NCI-H510A (cell line): ENCODE measurements around the gene PTPRK.
"Not testable (repeated sequence)": the region's sequence is repeated elsewhere in the genome, so short reads cannot be mapped to it uniquely, and the experiment has no call there.

Experiments used
- DNase-seq: peaks from one replicate; lab custom pipeline; 2025; lab: John Stamatoyannopoulos, UW

Gene PTPRK

DNA sequence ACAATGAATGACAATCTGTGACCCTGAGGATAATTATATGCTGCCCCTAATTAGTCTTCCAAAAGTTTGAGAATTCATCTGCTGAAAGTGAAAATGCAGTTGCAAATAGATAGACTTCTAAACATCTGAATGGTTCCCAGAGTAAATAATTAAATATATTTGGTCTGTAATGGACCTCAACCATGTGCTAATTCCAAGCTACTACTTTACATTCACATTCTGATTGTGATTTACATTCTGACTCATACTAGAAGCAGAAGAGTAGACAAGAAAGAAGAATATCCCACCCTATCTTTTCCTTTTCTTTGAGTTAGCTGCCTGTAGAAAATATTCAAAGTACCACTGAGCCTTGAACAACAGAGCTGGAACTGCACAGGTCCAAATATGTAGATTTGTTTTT is 80.8 kb downstream of the PTPRK start:
- no peak for DNase-seq

DNA sequence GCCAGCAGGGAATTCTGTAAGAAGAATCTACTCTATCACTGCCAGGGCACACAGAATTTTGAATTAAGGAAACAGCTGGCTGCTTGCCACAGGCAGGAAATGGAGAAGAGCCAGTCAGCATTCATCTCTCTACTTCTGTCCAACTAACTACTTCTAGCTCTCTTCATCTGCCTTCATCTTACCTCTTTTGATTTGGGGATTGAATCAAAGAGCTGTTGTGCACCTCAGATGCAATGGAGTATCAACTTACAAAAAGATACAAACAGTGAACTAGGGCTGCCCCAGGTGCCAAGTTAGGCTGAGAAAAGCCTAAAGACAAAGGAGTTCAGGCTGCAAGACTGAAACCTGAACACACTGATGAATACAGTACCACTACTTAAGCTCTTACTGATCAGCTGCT is 82.0 kb downstream of the PTPRK start:
- DNase-seq = no peak

DNA sequence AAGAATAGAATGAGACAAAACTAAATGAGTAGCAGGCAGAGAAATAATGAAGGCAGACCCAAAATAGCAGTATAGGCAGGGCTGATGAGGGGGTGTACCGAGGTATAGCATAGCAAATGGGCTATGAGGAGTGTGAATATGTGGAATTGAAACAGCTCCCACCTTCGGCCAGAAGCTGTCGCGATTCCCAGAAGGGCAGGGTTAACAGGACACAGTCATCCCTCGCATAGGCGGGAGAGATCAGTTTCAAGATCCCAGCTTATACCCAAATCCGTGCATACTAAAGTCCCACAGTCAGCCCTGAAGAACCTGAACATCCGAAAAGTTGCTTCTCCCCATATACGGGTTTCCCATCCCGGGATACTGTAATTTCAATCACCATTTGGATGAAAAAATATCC is 82.7 kb downstream of the PTPRK start:
- no peak for DNase-seq

DNA sequence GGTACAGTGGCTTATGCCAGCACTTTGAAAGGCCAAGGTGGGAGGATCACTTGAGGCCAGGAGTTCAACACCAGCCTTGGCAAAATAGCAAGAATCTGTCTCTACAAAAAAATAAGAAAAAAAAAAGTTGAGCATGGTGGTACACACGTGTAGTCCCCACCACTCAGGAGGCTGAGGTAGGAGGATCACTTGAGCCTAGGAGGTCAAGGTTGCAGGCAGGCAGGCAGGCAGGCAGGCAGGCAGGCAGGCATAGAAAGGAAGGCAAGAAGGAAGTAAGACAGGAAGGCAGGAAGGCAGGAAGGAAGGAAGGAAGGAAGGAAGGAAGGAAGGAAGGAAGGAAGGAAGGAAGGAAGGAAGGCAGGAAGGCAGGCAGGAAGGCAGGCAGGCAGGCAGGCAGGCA is 85.6 kb downstream of the PTPRK start:
- DNase-seq = not testable (repeated sequence)

DNA sequence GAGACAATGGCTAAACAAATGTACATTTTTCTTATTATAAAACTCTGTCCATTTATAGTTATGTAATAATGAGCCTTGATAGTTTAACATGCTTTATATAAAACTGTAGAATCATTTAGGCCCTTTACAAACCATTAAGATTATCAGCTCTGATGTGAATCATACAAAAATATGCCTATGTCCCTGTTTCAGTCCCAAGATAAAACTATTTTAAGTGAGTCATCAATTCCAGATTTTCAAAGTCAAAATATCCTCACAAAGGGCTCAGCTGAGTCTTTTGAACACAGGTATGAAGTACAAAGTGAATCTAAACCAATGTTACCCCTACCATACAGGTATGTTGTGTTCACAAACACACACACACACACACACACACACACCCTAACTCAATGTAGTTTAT is 88.0 kb downstream of the PTPRK start:
- DNase-seq = no peak

DNA sequence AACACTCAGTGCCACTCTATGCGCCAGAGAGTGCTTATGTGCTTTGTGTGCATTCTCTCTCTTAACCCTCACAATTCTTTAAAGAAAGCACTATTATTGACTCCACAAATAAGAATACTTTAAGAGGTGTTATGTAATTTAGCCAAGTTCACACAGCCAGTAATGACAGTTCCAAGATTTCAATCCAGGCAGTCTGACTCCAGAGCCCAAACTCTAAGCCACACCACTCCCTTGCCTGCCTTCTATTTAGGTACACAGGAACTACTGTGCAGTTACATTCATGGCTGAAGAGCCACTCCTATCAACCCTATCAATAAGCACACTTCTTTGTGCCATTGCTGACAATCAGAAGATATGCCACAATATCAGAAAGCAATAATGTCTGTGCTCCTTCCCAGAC is 93.3 kb downstream of the PTPRK start:
- DNase-seq = no peak

DNA sequence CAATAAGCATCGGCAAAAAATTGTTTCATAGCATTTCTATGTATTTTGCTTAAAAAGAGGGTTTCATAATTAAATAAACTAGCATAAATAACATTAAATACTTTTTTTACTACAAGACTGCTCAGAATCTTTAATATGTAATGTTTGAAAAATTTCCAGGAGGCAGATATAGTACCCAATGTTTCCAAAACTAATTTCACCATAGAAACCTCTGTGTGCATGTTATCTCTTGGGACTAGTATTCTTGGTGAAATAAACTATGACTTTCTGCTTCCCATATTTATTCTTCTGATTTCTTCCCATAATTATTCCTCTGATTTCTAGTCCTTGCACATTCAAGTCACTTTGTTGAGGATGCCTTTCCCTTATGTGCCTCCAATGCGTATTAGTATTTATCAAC is 94.5 kb downstream of the PTPRK start:
- no peak for DNase-seq

DNA sequence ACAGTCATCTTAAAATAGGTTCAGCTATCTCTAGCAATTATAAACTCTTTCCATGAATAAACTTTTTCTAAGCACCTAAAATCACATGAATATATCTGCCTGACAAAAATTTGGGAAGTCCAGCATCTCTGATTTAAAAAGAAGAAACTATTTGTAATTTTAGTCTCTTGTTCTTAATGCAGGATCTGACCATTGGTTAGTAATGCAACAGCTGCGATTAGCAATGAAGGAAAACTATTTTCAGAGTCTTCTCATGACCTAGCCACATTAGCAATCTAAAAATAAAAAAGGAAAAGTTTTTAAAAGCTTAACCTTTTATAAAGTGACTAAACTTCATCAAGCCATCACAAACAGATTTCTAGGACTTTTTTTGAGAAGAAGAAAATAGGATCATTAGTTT is 97.5 kb downstream of the PTPRK start:
- no peak for DNase-seq

DNA sequence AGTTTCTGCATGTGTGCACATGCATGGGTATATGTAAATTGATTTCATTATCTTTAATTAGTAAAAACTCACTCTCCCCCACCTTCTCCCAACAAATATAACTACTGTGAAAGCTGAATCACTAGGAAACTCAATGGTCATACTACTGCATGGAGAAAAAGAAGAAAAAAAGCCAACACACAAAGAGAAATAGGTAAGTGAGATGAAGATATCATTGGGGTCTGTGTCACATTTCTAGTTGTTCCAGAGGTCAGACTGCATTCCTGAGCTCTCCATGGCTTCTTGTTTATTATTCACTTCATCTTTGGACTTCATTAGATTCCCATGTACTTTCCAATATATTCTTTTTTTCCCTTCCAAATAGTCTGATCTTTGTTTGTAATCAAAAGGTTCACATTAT is 98.2 kb downstream of the PTPRK start:
- DNase-seq = no peak

DNA sequence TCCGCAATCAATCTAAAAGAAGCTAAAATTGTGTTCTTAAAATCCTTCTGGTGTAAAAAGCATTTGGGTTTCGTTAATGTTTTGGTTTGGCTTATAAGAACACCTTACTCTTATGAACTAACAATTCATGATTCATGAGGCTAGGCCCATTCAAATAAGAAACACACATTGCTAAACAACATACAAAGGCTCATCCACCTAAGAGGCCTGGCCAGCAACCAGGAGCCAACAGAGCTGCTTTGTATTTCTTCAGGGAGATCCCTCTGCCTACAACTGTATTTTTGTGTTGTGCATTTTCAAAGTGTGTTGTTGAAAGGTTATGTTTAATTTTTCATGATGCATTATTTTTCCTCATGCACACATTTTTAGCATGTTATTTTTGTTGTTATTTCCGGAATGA is 98.6 kb downstream of the PTPRK start:
- DNase-seq = no peak

DNA sequence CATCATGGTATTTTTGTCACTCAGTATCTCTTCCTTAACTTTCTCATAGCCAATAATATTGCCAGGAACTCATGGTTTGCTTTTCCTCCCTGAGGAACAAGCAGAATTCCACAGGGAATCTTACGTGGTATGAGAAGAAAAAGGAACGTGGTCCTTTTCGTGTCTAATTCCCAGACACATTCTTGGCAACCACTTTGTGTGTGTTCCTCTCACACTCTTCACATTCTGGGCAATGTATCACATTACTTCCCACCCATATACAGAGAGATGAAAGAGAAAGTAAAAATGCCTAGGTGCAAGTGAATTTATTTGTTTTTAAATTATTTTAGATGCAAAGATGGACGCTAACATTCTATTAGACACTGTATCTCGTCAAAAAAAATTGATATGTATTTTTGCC is 102.7 kb downstream of the PTPRK start:
- no peak for DNase-seq

DNA sequence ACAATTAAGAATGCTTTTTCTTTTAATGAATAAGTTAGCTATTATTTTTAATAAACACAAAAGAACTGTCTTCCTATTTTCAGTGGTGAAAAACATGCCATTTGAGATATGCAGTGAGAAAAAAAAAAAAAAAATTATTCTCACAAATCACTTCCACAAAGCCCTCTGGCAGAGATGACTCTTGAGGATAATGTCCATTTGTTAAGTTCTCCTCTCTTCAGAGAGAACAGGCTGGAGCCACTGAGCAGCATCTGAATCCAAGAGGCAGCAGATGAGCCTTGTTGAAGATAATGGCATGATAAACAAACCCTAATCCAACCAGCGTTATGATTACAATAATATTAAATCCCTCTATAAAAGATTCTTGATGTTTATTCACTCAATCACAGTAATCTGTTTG is 105.0 kb downstream of the PTPRK start:
- no peak for DNase-seq

DNA sequence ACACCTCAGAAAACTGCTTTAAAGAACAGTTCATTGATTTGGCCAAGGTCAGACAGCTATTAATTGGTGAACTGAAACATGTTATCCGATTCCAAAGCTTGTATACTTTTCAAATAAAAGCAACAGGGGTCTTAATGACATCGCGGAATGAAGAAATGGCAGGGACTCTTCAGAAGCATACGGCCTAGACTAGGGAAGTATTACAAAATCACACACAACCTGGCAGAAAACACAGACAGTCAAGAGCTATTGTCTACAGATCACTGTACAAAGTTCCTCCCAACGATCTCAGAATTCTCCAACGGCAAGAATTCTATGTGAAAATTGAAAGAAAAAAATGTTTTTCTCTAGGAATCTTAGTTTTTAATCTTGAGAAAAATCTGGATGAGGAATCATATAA is 105.5 kb downstream of the PTPRK start:
- no peak for DNase-seq

DNA sequence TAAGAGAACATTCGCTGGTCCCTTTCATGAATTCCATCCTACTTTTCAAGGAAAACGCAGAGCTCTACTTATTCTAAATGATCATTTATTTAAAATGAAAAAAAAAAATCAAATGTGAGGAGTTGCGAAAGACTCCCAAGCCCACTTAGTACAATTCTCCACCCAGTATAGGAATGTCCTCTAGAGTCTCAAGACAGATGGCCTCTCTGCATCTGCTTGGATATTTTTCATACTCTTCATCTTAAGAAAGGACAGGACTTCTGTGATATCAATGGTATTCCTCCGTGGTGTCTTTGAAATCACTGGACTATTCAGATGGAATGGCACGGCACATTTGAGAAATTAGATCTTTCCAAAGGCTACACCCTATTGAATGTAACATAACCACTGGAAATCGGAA is 107.1 kb downstream of the PTPRK start:
- no peak for DNase-seq

DNA sequence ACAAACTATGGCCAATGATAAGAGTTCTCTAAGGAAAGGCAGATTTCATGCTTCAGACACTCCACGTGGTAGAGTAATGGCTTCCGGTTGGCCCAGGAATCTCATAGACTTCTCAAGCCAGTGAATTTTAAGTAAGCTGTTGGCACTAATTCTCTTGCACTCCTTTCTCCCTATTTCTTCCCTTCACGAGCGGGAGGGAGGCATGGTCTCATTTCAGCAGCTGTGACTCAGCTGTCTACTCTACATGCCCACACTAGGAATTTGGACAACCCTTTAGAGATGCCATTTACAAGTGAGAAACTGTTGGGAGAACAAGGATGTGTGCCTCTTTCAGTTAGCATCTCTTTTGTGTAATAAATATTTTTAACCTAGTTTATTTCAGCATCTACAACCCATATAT is 107.7 kb downstream of the PTPRK start:
- DNase-seq = no peak

DNA sequence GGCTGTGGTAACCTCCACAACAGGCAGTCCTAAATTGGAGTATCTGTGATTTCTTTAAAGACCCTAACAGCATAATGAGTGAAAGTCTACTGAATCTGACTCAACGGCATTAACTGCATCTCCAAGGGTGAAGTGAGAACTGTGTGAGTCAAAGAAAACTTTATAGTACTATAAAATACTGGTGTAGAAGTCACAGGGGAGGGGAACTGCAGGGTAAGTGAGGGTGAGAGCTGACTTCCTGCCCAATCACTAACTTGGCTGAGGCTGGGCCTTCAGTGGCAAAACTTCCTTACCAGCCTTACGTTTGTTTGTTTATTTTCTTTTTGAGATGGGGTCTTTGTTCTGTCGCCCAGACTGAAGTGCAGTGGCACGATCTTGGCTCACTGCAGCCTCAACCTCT is 109.8 kb downstream of the PTPRK start:
- no peak for DNase-seq

DNA sequence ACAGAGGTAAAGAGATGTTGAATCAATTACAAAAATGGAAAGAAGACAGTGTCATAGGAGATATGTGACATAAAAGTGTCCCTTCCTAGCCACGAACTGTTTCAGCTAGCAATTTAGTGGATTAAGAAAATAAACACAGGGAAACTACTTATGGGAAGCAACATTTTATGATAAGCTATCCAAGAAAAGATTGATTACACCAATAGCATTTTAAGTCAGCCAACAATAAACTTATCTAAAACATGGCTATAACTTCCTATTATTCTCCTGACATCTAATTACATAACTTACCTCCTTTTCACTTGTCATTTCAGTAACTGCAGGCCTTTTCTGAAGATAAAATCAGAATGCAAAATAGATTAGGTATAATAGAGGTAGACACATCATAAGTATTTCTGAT is 111.4 kb downstream of the PTPRK start:
- DNase-seq = no peak

DNA sequence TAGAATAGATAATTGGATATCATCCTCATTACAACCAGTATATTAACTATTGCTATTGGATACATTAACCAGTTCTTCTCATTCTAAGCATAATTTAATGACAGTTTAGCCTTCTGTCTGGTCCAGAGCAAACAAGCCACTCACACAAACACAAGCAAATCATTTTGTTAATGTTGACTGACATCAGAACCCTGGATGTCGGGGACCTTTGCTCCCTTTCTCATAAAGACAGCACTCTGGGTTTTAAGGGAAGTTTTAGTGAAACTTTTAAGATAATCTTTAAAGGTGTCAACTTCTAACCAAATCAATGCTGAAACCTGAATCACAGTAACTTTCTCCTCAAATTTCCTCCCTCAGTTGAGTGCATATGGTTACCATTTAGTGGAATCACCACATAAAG is 113.9 kb downstream of the PTPRK start:
- DNase-seq = no peak

DNA sequence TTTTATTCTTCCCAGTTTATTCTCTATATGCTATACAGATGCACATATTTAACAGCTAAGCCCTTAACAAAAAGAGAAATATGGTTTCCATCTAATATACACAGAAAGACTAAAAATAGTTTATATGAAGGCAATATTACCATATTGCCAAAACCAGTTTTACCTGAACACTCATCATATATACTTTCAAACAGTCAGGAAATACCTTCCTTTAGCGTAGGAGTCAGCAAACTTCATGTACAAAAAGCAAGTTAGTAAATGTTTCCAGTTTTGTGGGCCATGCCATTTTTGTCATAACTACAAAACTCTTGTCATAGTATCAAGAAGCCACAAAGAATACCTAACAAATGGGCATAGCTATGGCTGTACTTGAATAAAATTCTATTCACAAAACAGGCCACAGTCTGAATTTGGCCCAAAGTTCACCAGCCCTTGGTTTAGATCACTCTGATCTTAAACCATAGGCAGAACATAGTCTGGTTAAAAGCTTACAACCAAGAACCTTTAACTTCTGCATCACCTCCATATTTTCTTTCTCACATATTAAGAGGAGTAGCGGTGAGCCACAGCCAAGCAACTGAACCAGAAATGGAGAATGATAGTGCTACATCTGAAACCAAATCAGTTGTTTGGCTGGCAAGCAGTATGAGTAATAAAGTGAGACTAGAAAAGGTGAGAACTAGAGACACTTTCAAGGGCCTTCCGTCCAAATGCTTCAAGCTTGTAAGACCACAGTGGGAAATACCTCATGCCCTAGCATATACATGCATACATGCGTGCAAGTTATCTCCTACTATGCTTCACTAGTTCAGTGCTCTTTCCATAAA is 116.6 kb downstream of the PTPRK start:
- DNase-seq = no peak

DNA sequence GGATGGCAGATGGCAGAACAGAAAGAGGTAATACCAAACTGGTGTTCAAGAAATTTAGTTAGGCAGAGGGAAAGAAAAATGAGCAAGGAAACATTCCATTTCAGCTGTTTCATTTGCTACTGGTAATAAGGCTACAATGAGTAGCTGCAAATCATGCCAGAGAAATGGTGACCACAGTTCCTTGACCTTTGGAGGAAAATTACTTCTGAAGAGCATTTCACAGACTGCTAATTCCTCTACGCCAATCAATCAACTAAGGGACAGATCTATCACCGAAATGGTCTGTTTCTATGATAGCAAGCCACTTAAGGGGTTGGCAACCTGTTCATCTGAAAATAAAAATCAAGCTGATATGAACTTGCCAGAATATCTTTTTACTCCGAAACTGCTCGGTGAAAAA is 119.5 kb downstream of the PTPRK start:
- DNase-seq = no peak

DNA sequence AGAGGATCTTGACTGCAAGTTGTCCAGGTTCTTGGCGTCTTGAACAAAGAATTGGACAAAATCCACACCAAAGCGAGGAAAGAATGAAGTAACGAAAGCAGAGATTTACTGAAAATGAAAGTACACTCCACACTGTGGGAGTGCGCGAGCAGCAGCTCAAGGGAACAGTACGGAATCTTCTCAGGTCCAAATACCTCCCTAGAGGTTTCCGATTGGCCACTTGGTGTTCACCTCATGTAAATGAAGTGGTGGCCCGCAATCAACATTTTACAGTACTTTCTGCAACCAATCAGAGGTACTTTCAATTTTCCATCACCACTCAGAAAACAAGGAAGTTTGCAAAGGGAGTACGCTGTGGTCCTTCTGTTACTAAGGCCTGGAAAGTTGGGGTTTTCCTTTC is 122.4 kb downstream of the PTPRK start:
- DNase-seq = no peak

DNA sequence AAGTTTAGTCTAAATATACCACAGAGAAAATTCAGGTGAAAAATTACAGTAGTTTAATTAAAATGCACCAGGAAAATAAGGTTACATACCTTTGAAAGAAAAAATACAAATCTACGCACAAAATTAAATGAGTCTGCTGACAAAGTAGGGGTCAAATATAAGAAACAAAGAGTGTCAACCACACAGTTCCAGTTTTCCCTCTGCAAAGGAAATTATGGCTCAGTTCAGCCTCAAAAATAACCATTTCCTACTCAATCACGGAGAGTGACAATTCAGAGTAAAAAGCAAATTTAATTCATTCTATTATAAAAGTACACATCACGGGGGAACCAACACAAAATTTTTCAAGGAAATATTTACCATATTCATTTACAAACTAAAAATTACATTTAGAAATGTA is 124.8 kb downstream of the PTPRK start:
- DNase-seq = no peak

DNA sequence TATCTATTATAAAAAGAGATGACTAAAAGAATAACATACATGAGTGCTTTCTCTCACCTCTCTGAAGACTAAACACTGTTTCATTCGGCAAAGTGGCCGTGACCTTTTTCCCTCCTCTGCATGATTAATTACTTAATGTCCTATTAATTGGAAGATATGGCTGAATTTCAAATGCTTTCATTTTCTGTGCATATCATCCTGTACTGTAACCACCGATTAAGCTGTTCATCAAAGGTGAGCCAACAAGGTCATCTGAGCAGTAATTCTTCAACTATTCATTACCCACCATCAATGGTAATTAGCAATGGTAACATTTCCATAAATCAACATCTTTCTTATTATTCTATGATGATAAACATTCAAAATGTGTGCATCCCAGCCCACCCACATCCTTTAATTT is 125.2 kb downstream of the PTPRK start:
- no peak for DNase-seq

DNA sequence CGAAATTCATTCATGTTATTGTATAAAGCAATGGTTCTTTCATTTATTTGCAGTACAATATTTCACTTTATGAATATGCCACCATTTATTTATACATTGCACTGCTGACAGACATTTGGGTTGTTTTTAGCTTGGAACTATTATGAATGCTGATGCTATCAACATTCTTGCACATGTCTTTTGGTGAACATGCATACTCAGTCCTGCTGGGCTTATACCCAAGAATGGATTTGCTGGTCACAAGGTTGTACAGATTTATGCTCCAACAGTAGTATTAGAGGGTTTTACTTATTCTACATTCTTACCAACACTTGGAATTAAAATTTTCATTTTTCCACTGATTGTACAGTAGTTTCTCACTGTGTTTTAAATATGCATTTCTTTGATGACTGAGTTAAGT is 126.2 kb downstream of the PTPRK start:
- DNase-seq = no peak
